A549 treated with GW870086 at 1 μM for 4 hours (cell line): ENCODE results near the gene TDRD5. TPM values are rescaled to one million over a fixed set of nuclear protein-coding genes. Genes with fewer than 3 reads are reported as not detected.

Experiments used
- total RNA-seq: library from RNA; stranded (reverse); fragments of 200-300 nt; extraction: Qiagen RNA extraction; gene quantifications from 5 replicates; pipeline ENCODE4 v1.2.3, GENCODE V29; 2022; ENCODE audit warnings: low read depth

TDRD5 gene, protein sequence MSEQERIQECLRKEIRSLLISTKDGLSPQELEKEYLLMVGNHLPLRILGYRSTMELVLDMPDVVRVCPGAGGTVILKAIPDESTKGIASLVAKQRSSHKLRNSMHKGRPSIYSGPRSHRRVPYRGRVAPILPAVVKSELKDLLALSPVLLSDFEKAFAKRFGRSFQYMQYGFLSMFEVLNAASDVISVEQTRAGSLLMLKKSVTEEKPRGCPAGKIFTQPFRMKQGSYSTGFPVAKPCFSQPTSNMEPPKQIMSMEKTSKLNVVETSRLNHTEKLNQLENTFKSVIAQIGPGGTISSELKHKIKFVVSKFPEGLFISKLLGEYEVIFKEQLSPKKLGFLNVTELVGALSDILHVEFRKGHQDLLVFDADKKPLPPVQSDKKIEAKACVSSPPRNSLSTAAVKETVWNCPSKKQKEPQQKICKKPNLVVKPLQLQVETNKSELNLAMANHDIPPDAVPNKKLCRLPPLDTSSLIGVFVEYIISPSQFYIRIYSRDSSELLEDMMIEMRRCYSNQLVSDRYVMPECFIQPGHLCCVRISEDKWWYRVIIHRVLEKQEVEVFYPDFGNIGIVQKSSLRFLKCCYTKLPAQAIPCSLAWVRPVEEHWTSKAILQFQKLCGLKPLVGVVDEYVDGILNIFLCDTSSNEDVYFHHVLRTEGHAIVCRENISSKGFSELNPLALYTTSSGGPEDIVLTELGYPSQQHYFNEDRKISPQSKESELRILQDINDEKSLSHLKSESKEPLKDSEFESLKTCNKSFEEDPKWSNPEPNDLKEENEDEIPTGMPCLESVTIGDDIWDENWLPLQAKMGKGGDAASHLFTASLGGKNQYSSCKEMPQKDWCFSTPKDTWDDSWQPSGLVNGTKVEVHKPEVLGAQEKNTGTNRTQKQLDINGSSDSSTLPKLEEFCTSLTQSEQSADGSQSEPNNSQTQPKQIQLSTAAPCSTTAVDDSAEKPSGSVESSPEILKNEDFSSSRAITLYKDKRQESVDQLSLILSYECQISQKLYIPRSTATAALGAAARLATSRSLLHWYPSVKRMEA
- 0.05 to 0.11 TPM (median 0.08 TPM) in 3 of 5 replicates, not detected in the others for total RNA-seq

DNA sequence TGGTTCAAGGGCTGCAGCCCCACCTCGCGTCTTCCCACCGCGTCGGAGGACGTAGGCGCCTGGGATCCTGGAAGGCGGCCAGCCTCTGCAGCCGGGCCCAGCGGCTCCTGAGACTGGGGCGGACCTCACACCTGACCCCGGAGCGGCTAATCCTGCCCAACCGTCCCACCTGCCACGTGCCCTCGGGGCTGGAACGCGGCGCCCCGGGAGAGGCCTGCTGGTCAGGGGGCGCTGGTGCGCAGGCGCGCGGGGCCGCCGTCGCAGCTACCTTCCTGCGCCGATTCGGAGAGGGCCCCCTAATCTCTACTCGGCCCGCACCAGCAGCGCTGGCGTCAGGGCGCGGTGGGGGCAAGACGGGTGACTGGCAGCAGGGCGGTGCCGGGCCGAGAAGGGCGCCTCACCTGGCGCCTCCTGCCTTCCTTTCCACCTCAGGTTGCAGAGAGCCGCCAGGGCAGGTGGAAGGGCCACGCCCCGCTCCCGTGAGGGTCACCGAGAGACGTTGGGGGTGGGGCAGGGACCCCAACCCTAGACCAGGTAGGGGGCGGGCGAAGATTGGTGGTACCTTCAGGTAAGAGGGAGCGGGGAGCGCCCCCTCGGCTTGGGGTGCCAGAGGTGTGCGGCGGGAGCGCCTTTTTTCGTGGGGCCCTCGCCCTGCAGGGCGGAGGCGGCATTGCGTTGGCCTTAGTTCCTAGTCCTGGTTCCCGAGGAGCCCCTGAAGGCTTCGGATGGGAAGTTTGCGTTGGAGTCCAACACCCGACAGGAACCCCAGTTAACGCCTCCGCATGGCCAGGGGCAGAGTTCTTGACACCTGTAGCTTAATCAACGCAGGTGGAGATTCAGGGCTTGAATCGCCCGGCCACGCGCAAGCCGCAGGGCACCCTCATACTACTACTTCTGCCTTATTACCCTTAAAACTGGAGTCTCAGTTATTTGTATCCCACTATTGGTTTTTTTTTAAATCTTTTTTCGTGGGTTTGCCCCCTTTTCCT, at the start of gene TDRD5:
Gene TDRD5, plus strand, starts transcription at position 241 of the 989 bp plus-strand sequence. CDS start 784 bp downstream, outside the sequence.

DNA sequence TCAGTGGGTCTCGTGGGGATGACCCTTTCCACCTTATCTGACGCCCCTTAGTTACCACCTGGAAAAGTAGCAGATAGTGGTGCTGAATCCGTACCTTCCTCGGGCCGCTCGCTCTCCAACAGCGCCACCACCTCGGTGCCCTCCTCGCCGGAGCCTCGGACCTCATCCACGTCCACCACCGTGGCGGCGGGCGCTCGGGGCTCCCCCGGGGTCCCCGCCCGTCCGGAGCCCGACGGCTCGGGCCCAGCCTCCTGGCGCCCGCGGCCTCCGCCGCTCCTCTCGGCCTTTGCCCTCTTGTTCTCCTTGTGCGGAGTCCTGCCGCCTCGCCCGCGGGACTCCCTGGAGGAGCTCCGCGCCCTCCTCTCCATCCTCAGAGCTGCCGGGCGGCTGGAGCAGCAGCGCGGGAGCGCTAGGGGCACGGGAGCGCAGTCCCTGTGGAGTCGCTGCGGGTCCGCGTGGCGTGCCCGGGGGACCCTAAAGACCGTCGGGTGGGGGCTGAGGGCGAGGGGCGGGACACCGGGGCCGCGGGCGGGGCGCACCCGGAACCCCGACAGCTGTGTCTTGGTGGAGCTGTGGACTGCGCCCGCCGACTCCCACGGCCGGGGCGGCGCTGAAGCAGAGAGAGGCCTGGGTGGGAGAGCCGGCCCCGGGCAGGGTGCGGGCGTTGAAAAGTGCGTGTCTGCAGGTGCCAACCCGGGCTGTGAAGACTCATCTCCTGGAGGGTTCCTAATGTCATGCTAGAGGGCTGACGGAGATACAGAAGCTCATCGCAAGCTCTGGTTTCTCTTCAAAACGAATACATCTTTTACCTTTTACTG, 15.9 kb upstream of the TDRD5 start, which contains the start of gene NPHS2:
Gene NPHS2, minus strand, starts transcription at position 452 of the 818 bp plus-strand sequence. Its CDS starts 84 bp downstream, at position 368.

Other genes starting within 250 kb of the TDRD5 start
- 0.16 to 0.51 TPM (median 0.33 TPM) in 4 of 5 replicates, not detected in the other for gene AXDND1, start 225.9 kb upstream of the TDRD5 start, total RNA-seq
- not detected in 5 replicates for gene NPHS2, start 15.9 kb upstream of the TDRD5 start, total RNA-seq
- gene FAM163A, start 151.5 kb downstream of the TDRD5 start, total RNA-seq = not detected in 5 replicates